EH (cell line): ENCODE data around the gene BPIFB3.
"Not testable (repeated sequence)": the region's sequence is repeated elsewhere in the genome, so short reads cannot be mapped to it uniquely, and the experiment has no call there.

ENCODE experiments used
- DNase-seq: peaks from one replicate; pipeline ENCODE4 v3.0.0-alpha.2; 2015; ENCODE audit warnings: low read depth

The BPIFB3 gene

GRCh38 chr20:33027769-33028751 lies 25.6 kb upstream of the BPIFB3 start:
- no peak for DNase-seq

DNA sequence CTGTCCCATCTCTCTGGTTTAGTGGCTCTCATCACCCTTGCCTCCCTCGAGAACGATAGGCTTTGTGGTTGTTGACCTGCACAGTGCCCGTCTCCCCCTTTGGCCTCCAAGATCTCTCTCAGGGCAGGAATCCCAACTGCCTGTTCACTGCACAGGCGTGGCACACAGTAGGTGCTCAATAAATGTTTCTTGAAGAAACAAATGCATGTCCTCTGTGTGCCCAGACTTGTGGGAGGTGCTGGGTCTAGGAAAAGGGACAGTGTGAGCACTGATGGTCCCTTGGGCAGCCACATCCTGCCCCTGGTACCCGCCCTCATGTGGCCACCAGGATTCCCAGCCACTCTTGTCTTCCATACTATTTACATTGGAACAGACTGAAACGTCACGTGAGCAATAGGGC lies 24.8 kb upstream of the BPIFB3 start:
- no peak for DNase-seq

- no peak for DNase-seq
Measured at GRCh38 chr20:33030076-33030475, 23.6 kb upstream of the BPIFB3 start.

DNA sequence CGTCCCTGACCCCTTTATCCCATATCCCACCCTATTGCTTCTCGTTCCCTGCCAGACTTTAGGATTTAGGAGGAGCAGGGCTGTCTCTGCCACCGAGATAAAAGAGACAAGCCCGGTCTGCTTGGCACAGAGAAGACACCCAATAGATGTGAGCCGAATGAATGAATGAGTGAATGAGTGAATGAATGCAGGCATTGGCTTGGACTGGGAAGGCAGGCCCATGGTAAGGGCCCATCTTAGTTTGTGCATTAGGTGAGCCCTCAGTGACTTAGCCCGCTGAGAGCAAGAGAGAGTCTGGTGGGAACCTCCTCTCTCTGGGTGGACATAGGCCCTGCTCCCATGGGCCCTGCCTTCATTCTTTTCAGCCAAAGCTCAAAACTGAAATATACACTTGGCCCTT lies 23.1 kb upstream of the BPIFB3 start:
- DNase-seq = no peak

DNA sequence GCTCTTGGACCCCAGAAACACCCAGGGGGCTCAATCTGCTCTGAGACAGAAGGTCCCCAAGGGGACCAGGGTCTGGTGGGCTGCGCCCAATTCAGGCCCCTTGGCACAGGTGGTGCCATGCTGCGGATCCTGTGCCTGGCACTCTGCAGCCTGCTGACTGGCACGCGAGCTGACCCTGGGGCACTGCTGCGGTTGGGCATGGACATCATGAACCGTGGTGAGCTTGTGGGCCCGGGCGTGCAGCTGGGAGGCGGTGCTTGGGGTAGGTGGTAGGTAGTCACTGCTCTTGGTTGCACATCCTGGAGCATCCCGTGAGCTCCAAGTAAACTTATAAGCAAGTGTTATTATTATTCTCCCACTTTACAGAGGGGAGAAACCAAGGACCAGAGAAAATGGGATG lies 22.2 kb upstream of the BPIFB3 start, which contains the start of gene BPIFB6:
BPIFB6 (plus strand) TSS at position 118 of the 400 bp plus-strand sequence; CDS start at position 118, 0 bp downstream.
- no peak for DNase-seq

DNA sequence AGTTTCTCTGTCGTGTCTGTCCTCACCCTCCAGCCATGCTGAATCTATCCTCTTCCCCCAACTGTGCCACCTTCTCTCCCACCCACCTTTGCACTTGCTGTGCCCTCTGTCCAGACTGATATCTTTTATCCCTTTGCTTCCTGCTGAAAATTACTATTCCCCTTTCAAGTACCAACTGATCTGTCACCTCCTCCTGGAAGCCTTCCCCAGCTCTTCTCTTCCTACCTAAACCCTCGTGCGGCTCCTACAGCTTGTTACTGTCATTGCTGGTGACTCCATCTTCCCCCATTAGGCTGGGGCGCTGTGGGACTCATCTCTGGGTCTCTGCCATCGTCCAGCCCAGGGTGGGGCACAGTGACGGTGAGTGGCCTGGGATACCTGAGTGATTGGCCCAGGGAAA lies 21.1 kb upstream of the BPIFB3 start:
- no peak for DNase-seq

GRCh38 chr20:33033381-33033780 lies 20.3 kb upstream of the BPIFB3 start:
- DNase-seq = no peak

DNA sequence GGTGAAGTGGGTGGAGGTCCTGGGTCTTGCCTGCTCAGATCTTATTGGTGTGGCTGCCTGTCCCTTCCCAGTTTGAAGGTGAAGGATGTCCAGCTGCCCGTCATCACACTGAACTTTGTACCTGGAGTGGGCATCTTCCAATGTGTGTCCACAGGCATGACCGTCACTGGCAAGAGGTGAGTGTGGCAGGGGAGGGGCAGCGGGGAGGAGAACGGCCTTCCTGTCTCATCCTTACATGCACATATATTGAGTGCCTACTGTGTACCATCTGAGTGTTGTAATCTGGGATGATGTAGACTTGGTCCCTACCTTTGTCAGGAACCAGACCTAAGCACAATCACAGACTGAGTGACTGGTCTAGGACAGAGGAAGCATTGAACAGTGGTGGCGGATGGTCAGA lies 19.6 kb upstream of the BPIFB3 start:
- DNase-seq = no peak

GRCh38 chr20:33034901-33035492 lies 18.7 kb upstream of the BPIFB3 start:
- no peak for DNase-seq

GRCh38 chr20:33037456-33037855 lies 16.2 kb upstream of the BPIFB3 start:
- no peak for DNase-seq

GRCh38 chr20:33038243-33038642 lies 15.5 kb upstream of the BPIFB3 start:
- DNase-seq = no peak

DNA sequence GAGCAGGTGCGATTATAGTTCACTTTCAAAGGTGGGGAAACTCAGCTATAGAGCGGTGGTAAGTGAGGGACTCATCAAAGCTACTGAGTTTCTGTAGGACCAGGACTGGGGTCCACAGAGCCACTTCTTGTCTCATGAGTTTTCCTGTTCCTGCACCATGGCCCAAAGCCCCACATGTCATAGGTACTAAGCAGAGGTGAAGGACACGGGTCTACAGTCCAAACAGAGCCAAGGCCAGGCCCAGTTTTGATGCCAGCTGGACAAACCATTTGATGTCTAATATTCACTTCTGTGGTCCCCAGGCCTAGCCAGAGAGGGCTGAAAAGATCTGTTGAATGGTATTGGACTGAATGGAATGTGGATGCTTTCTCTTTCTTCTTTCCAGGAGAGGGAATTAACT lies 11.3 kb upstream of the BPIFB3 start:
- DNase-seq = no peak

DNA sequence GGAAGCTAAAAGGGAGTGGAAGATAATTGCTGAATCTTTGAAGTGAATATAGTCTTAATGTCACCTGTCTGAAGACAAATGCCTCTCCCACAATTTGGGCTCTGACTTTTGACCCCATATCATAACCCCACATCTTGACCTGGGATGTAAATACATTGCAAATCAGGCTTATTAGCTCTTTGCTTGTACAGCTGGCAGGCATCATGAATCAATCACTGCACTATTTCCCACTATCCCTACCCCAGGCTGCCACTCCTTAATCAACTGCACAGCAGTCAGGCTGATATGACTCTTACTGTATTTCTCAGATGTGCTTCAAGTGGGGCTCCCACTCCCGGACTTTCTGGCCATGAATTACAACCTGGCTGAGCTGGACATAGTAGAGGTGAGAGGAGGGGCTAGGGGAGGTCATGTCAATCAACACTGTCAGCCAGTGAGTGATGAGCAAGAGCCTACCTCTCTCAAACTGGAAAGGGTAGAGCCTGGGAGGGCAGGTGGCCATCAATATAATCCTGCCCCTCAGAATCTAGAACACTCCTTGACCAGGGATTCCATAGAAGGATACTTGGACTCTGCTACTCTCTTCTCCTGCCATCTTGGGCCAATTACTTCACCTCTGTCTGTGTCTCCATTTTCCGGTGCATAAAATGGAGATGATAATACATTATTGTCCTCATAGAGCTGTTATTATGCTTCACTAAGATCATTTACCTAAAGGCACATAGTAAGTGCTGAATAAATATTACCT lies 10.5 kb upstream of the BPIFB3 start:
- no peak for DNase-seq

- DNase-seq = no peak
Measured at GRCh38 chr20:33043731-33044181, 9.9 kb upstream of the BPIFB3 start.

DNA sequence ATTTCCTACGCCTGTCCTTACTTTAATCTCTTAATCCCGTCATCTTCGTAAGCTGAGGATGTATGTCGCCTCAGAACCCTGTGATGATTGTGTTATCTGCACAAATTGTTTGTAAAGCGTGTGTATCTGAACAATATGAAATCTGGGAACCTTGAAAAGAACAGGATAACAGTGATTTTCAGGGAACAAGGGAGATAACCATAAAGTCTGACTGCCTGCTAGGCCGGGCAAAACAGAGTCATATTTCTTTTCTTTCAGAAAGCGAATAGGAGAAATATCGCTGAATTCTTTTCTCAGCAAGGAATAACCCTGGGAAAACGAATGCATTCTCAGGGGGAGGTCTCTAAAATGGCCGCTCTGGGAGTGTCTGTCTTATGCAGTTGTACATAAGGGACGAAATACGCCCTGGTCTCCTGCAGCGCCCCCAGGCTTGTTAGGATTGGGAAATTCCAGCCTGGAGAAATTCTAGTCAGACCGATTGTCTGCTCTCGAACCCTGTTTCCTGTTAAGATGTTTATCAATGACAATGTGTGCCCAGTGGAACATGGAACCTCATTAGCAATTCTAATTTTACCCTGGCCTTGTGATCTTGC lies 8.5 kb upstream of the BPIFB3 start:
- not testable (repeated sequence) for DNase-seq

- peak; percentile 2 for DNase-seq
Measured at GRCh38 chr20:33046412-33046811, 7.3 kb upstream of the BPIFB3 start.

DNA sequence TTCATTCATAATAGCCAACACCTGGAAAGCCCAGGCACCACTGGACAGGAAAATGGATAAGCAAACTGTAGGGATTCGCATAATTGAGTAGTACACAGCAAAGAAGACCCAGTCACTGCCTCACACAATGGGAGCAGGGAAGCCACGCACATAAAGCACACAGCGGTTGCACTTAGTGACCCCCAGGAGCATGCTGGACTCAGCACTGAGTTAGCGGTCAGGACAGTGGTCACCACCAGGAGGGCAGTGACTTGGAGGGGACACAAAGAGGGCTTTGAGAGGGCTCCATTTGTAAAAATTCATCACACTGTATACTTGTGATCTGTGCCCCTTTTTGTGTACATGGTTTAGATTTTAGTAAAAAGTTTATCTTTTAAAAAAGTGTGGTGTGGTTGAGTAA lies 2.4 kb upstream of the BPIFB3 start:
- DNase-seq = no peak

DNA sequence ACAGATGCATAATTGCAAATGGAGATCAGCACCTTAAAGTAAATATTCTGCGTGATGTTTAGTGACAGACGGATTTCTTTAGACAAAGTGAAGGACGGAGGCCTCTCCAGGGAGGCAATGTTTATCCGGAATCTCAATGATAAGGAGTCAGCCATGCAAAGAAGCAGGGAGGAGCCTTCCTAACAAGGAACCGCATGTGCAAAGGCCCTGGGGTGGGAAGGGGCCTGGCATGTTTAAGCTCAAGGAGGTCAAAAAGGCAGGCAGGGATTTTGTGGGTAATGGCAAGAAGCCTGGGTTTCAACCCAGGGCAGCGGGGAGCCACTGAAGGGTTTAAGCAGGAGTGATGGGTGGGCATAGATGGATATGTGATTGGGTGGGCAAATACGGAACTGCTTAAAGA lies 678 bp downstream of the BPIFB3 start:
- no peak for DNase-seq

DNA sequence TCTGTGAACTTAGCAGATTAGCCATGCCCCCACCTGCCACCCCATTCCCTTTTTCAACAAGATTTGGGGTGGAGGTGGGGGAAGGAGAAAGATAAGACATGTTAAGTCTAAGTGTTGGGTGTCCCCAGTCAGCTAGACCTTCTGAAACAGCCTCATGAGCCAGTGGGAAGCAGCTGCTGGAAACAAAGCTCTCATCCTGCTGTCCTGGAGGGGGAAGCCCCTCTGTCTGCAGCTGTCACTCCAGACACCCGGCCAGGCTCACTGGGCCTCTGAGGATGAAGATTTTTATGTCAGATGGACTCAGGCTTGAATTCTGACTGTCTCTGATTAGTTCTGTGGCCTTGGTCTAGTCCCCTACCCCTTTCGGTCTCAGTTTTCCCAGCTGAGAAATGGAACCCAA lies 1.1 kb downstream of the BPIFB3 start:
- no peak for DNase-seq

DNA sequence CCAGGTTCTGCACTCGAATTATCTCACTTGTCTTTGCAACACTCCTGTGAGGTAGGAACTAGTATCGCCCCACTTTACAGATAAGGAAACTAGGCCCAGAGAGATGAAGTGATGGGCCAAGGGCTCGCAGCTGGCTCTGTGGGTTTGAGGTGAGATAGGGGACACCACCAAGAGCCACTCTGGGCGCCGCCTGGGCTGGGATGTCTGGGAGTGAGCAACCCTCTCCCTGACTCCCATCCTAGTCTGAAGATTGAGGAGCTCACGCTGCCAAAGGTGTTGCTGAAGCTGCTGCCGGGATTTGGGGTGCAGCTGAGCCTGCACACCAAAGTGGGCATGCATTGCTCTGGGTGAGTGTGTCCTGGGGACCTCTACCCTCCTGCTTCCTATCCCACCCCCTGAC lies 5.4 kb downstream of the BPIFB3 start:
- no peak for DNase-seq

DNA sequence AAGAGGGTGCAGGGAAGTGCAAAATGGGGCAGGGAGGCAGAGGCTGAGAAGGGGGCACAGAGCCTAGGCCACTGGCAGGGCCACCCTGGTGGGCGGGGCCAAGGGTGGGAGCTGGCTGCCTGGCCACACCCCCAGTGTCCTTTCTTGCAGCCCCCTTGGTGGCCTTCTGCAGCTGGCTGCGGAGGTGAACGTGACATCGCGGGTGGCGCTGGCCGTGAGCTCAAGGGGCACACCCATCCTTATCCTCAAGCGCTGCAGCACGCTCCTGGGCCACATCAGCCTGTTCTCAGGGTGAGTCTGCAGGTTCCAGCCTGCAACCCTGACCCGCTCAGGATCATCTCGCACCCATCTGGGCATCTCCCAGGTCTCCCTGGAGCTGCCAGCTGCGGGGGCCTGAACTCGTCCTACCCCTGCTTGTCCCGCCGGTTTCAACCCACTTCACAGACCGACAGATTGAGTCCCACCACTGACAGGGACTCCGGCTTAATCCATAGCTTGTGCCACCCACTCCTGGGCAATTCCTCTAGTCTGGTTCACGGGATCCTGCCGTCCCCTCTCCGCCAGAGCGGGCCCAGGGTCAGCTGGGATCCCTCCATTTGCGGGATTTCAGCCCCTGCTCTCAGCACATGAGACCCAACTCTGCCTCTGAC lies 6.2 kb downstream of the BPIFB3 start:
- DNase-seq = no peak

- no peak for DNase-seq
Measured at GRCh38 chr20:33061658-33062028, 7.9 kb downstream of the BPIFB3 start.
